ENCODE results near the gene CHD6.

The CHD6 gene

GRCh38 chr20:41560970-41561369 lies 57.2 kb downstream of the CHD6 start:
- H3K9me3 ChIP-seq (ENCODE audit: insufficient read depth, low read depth, low read length) = peaks cover 11% of the 10 kb centered on the region
- H3K36me3 ChIP-seq (ENCODE audit: insufficient read depth, low read length) = peaks cover 15% of the 10 kb centered on the region; the same call in 1 of the 2 replicates
- no peak overlapping the region for H3K9ac ChIP-seq (ENCODE audit: low read depth, low read length)
- H3K4me3 ChIP-seq (ENCODE audit: low read length) = no peak overlapping the region
- H3K27ac ChIP-seq (ENCODE audit: low read depth, low read length) = no peak overlapping the region
- H3K27me3 ChIP-seq (ENCODE audit: insufficient read depth, low read length) = no peaks in the 10 kb centered on the region
- 83% methylated on average over 1 of the region's 1 CpG for WGBS
- peaks cover 14% of the 10 kb centered on the region for H3K4me1 ChIP-seq (ENCODE audit: insufficient read depth, low read length)

- H3K27ac ChIP-seq (ENCODE audit: low read depth, low read length) = no peak overlapping the region
- H3K36me3 ChIP-seq (ENCODE audit: insufficient read depth, low read length) = peaks cover 15% of the 10 kb centered on the region; the same call in 1 of the 2 replicates
- H3K27me3 ChIP-seq (ENCODE audit: insufficient read depth, low read length) = no peaks in the 10 kb centered on the region
- peaks cover 14% of the 10 kb centered on the region for H3K4me1 ChIP-seq (ENCODE audit: insufficient read depth, low read length)
- no peak overlapping the region for H3K9ac ChIP-seq (ENCODE audit: low read depth, low read length)
- peaks cover 11% of the 10 kb centered on the region for H3K9me3 ChIP-seq (ENCODE audit: insufficient read depth, low read depth, low read length)
- WGBS = 93% methylated on average over 5 of the region's 5 CpGs
- H3K4me3 ChIP-seq (ENCODE audit: low read length) = no peak overlapping the region
These were observed 58.5 kb downstream of the CHD6 start for GRCh38 chr20:41559658-41560057.

- Histone ChIP-seq H3K4me1 (ENCODE audit: insufficient read depth, low read length) (no peaks in the 10 kb centered on the region), H3K27ac (ENCODE audit: low read depth, low read length) (no peak overlapping the region)
- 97% methylated on average over 9 of the region's 9 CpGs for WGBS
These were observed 64.9 kb downstream of the CHD6 start for GRCh38 chr20:41553142-41553879.

GRCh38 chr20:41552295-41553068 lies 65.7 kb downstream of the CHD6 start:
- H3K27ac ChIP-seq (ENCODE audit: low read depth, low read length) = no peak overlapping the region

More at GRCh38 chr20:41553142-41553879, 64.9 kb downstream of the CHD6 start:
- Histone ChIP-seq H3K27me3 (ENCODE audit: insufficient read depth, low read length) (no peaks in the 10 kb centered on the region), H3K4me3 (ENCODE audit: low read length) (no peak overlapping the region), H3K9ac (ENCODE audit: low read depth, low read length) (no peak overlapping the region), H3K36me3 (ENCODE audit: insufficient read depth, low read length) (peaks cover 36% of the 10 kb centered on the region), H3K9me3 (ENCODE audit: insufficient read depth, low read depth, low read length) (peaks cover 16% of the 10 kb centered on the region)

GRCh38 chr20:41551011-41551705 lies 67.0 kb downstream of the CHD6 start:
- H3K9me3 ChIP-seq (ENCODE audit: insufficient read depth, low read depth, low read length) = peaks cover 6% of the 10 kb centered on the region
- H3K27ac ChIP-seq (ENCODE audit: low read depth, low read length) = no peak overlapping the region
- no peaks in the 10 kb centered on the region for H3K27me3 ChIP-seq (ENCODE audit: insufficient read depth, low read length)
- H3K36me3 ChIP-seq (ENCODE audit: insufficient read depth, low read length) = peaks cover 21% of the 10 kb centered on the region
- WGBS = 97% methylated on average over 3 of the region's 3 CpGs
- no peak overlapping the region for H3K4me3 ChIP-seq (ENCODE audit: low read length)
- no peak overlapping the region for H3K9ac ChIP-seq (ENCODE audit: low read depth, low read length)
- H3K4me1 ChIP-seq (ENCODE audit: insufficient read depth, low read length) = peaks cover 11% of the 10 kb centered on the region; the same call in 1 of the 2 replicates

More at GRCh38 chr20:41552295-41553068, 65.7 kb downstream of the CHD6 start:
- Histone ChIP-seq H3K4me3 (ENCODE audit: low read length) (no peak overlapping the region), H3K36me3 (ENCODE audit: insufficient read depth, low read length) (peaks cover 31% of the 10 kb centered on the region), H3K9ac (ENCODE audit: low read depth, low read length) (no peak overlapping the region), H3K9me3 (ENCODE audit: insufficient read depth, low read depth, low read length) (peaks cover 16% of the 10 kb centered on the region), H3K27me3 (ENCODE audit: insufficient read depth, low read length) (no peaks in the 10 kb centered on the region), H3K4me1 (ENCODE audit: insufficient read depth, low read length) (peaks cover 8% of the 10 kb centered on the region; the same call in 1 of the 2 replicates)
- 99% methylated on average over 4 of the region's 5 CpGs for WGBS

- H3K27me3 ChIP-seq (ENCODE audit: insufficient read depth, low read length) = no peaks in the 10 kb centered on the region
- H3K9ac ChIP-seq (ENCODE audit: low read depth, low read length) = no peak overlapping the region
- 93% methylated on average over 6 of the region's 8 CpGs for WGBS
- H3K27ac ChIP-seq (ENCODE audit: low read depth, low read length) = no peak overlapping the region
- H3K4me3 ChIP-seq (ENCODE audit: low read length) = no peak overlapping the region
- peaks cover 11% of the 10 kb centered on the region for H3K36me3 ChIP-seq (ENCODE audit: insufficient read depth, low read length)
- H3K9me3 ChIP-seq (ENCODE audit: insufficient read depth, low read depth, low read length) = no peaks in the 10 kb centered on the region
- H3K4me1 ChIP-seq (ENCODE audit: insufficient read depth, low read length) = peaks cover 11% of the 10 kb centered on the region; the same call in 1 of the 2 replicates
These were observed 71.0 kb downstream of the CHD6 start for GRCh38 chr20:41547221-41547620.

GRCh38 chr20:41546535-41546934 lies 71.6 kb downstream of the CHD6 start:
- no peak overlapping the region for H3K4me3 ChIP-seq (ENCODE audit: low read length)
- H3K27ac ChIP-seq (ENCODE audit: low read depth, low read length) = no peak overlapping the region
- WGBS = 91% methylated on average over 3 of the region's 4 CpGs
- H3K9me3 ChIP-seq (ENCODE audit: insufficient read depth, low read depth, low read length) = no peaks in the 10 kb centered on the region
- H3K27me3 ChIP-seq (ENCODE audit: insufficient read depth, low read length) = no peaks in the 10 kb centered on the region
- H3K36me3 ChIP-seq (ENCODE audit: insufficient read depth, low read length) = peaks cover 11% of the 10 kb centered on the region
- peaks cover 11% of the 10 kb centered on the region; the same call in 1 of the 2 replicates for H3K4me1 ChIP-seq (ENCODE audit: insufficient read depth, low read length)
- no peak overlapping the region for H3K9ac ChIP-seq (ENCODE audit: low read depth, low read length)

GRCh38 chr20:41544472-41544871 lies 73.7 kb downstream of the CHD6 start:
- no peak overlapping the region for H3K9ac ChIP-seq (ENCODE audit: low read depth, low read length)
- no CpG with 5 or more reads among the region's 1 CpG for WGBS
- H3K36me3 ChIP-seq (ENCODE audit: insufficient read depth, low read length) = peaks cover 10% of the 10 kb centered on the region; the same call in 1 of the 2 replicates
- no peaks in the 10 kb centered on the region for H3K9me3 ChIP-seq (ENCODE audit: insufficient read depth, low read depth, low read length)
- peaks cover 11% of the 10 kb centered on the region; the same call in 1 of the 2 replicates for H3K4me1 ChIP-seq (ENCODE audit: insufficient read depth, low read length)
- no peak overlapping the region for H3K27ac ChIP-seq (ENCODE audit: low read depth, low read length)
- no peaks in the 10 kb centered on the region for H3K27me3 ChIP-seq (ENCODE audit: insufficient read depth, low read length)
- no peak overlapping the region for H3K4me3 ChIP-seq (ENCODE audit: low read length)

- Histone ChIP-seq H3K9me3 (ENCODE audit: insufficient read depth, low read depth, low read length) (peaks cover 17% of the 10 kb centered on the region), H3K9ac (ENCODE audit: low read depth, low read length) (no peak overlapping the region), H3K4me3 (ENCODE audit: low read length) (no peak overlapping the region), H3K4me1 (ENCODE audit: insufficient read depth, low read length) (no peaks in the 10 kb centered on the region), H3K27me3 (ENCODE audit: insufficient read depth, low read length) (no peaks in the 10 kb centered on the region), H3K27ac (ENCODE audit: low read depth, low read length) (no peak overlapping the region), H3K36me3 (ENCODE audit: insufficient read depth, low read length) (peaks cover 29% of the 10 kb centered on the region)
- WGBS = 88% methylated on average over 4 of the region's 4 CpGs
These were observed 77.3 kb downstream of the CHD6 start for GRCh38 chr20:41540918-41541317.

- peaks cover 29% of the 10 kb centered on the region for H3K36me3 ChIP-seq (ENCODE audit: insufficient read depth, low read length)
- no peak overlapping the region for H3K27ac ChIP-seq (ENCODE audit: low read depth, low read length)
- no peak overlapping the region for H3K9ac ChIP-seq (ENCODE audit: low read depth, low read length)
- 94% methylated on average over 1 of the region's 3 CpGs for WGBS
- H3K4me3 ChIP-seq (ENCODE audit: low read length) = no peak overlapping the region
- peaks cover 17% of the 10 kb centered on the region for H3K9me3 ChIP-seq (ENCODE audit: insufficient read depth, low read depth, low read length)
- no peaks in the 10 kb centered on the region for H3K4me1 ChIP-seq (ENCODE audit: insufficient read depth, low read length)
- H3K27me3 ChIP-seq (ENCODE audit: insufficient read depth, low read length) = no peaks in the 10 kb centered on the region
These were observed 77.7 kb downstream of the CHD6 start for GRCh38 chr20:41540459-41540858.
